Measurements from ENCODE around the gene SPIB.

SPIB gene

DNA sequence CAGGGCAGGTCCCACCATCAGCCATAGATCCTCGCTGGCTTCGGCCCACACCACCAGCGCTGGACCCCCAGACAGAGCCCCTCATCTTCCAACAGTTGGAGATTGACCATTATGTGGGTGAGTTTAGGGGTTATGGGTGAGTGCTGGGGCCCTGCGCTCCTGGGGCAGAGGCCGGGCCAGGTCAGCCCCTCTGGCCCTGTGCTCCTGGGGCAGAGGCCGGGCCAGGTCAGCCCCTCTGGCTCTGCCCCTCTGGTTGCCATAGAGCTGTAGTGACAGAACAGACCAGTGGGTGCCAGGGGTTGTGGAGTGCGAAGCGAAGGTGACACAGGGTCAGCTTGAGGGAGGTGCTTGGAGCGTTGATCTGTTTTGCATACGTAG lies 19.4 kb upstream of the SPIB start:
- no peak for TF ChIP-seq JUND (IDR thresholded peaks at IDR 0.05; ENCODE audit: low read depth)
- no peak for DNase-seq (ENCODE audit: low read depth in 1 of 2, low spot score in 1 of 2)
- in situ Hi-C loops (cut with HindIII; ENCODE audit: low pct_unique_long_range_greater_than_20kb, low sequenced_read_pairs): no loop called here

DNA sequence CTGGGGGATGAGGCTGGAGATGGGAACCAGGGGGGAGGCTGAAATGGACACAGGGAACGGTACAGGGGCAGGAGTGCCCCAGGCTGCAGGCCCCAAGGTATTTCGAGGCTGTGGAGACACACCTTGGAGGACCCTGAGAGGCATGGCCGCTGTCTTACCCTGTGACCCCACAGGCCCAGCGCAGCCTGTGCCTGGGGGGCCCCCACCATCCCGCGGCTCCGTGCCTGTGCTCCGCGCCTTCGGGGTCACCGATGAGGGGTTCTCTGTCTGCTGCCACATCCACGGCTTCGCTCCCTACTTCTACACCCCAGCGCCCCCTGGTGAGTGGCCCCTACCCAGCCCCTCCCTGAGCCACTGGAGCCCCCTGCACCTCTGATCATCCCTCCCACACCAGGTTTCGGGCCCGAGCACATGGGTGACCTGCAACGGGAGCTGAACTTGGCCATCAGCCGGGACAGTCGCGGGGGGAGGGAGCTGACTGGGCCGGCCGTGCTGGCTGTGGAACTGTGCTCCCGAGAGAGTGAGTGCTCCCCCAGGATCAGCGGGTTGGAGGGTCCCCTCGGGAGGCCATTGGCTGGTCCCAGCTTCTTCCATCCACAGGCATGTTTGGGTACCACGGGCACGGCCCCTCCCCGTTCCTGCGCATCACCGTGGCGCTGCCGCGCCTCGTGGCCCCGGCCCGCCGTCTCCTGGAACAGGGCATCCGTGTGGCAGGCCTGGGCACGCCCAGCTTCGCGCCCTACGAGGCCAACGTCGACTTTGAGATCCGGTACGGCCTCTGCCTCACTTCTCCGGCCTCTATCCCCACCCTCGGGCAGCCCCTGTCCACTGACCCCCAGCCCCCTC lies 16.9 kb upstream of the SPIB start:
- in situ Hi-C loops (cut with HindIII; ENCODE audit: low pct_unique_long_range_greater_than_20kb, low sequenced_read_pairs): no loop called here
- DNase-seq (ENCODE audit: low read depth in 1 of 2, low spot score in 1 of 2): no peak
- TF ChIP-seq JUND (IDR thresholded peaks at IDR 0.05; ENCODE audit: low read depth): no peak

DNA sequence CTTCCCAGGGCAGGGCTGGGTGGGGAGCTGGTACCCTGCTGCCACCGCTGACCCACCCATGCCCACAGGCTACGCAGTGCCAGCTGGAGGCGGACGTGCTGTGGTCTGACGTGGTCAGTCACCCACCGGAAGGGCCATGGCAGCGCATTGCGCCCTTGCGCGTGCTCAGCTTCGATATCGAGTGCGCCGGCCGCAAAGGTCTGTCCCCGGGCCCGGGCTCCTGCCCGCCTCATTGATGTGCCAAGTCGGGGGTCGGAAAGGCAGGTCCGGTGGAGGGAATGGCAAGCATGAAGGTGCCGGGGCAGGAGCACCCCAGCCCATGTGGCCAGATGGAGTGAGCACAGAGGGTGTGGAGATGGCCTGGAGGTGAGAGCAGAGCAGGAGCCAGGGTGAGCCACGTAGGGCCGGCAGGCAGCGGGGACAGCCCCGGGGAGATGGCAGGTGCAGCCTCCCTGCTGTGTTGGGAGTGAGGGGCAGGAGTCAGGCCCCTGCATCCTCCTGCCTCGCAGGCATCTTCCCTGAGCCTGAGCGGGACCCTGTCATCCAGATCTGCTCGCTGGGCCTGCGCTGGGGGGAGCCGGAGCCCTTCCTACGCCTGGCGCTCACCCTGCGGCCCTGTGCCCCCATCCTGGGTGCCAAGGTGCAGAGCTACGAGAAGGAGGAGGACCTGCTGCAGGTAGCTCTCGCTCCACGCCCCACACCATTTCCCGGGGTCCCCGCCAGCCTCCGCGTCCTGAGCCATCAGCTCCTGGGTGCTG lies 16.0 kb upstream of the SPIB start:
- in situ Hi-C loops (cut with HindIII; ENCODE audit: low pct_unique_long_range_greater_than_20kb, low sequenced_read_pairs): no loop called here
- TF ChIP-seq JUND (IDR thresholded peaks at IDR 0.05; ENCODE audit: low read depth): no peak
- DNase-seq (ENCODE audit: low read depth in 1 of 2, low spot score in 1 of 2): no peak

DNA sequence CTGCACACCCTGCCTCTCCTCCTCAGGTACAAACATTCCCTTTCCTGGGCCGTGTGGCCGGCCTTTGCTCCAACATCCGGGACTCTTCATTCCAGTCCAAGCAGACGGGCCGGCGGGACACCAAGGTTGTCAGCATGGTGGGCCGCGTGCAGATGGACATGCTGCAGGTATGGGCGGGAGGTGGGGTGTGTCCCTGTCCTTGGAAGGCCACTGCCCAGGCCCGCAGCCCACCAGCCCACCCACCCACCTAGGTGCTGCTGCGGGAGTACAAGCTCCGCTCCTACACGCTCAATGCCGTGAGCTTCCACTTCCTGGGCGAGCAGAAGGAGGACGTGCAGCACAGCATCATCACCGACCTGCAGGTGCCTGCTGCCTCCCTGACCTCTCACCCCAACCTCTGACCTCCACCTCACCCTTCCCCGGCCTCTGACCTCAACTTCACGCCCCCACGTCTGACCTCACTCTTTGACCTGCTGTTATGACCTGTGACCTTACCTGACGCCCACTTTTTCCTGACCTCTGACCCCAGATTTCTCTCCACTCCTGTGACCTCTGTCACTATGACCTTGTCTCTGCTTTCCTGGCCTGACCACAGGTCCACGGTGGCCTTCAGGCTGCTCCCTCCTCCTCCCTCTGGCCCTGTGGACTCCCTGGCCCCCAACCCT lies 12.4 kb upstream of the SPIB start:
- DNase-seq (ENCODE audit: low read depth in 1 of 2, low spot score in 1 of 2): no peak
- in situ Hi-C loops (cut with HindIII; ENCODE audit: low pct_unique_long_range_greater_than_20kb, low sequenced_read_pairs): no loop called here
- TF ChIP-seq JUND (IDR thresholded peaks at IDR 0.05; ENCODE audit: low read depth): no peak

DNA sequence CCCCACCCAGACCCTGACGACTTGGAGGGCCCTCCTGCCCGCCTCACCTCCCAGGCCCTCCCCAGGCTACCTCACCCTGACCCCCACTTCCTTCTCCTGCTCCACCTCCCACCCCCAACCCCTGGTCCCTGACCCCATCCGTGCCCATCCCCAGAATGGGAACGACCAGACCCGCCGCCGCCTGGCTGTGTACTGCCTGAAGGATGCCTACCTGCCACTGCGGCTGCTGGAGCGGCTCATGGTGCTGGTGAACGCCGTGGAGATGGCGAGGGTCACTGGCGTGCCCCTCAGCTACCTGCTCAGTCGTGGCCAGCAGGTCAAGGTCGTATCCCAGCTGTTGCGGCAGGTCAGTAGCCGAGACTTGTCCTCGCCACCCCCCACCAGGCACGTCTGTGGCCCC lies 11.9 kb upstream of the SPIB start:
- in situ Hi-C loops (cut with HindIII; ENCODE audit: low pct_unique_long_range_greater_than_20kb, low sequenced_read_pairs): no loop called here
- no peak for DNase-seq (ENCODE audit: low read depth in 1 of 2, low spot score in 1 of 2)
- no peak for TF ChIP-seq JUND (IDR thresholded peaks at IDR 0.05; ENCODE audit: low read depth)

DNA sequence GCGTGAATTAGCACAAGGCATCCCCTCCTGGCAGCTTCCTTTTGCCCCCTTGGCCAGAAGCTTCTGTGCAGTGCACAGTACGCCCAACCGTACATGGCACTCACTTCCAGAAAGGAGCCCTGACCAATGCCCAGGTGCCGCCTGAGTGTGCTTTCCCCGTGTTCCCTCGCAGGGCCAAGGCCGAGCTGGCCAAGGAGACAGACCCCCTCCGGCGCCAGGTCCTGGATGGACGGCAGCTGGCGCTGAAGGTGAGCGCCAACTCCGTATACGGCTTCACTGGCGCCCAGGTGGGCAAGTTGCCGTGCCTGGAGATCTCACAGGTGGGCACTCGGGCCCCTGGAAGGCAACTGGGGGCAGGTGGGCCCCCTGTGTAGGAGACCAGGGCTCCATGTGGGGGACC lies 9.4 kb upstream of the SPIB start:
- in situ Hi-C loops (cut with HindIII; ENCODE audit: low pct_unique_long_range_greater_than_20kb, low sequenced_read_pairs): no loop called here
- DNase-seq (ENCODE audit: low read depth in 1 of 2, low spot score in 1 of 2): no peak
- TF ChIP-seq JUND (IDR thresholded peaks at IDR 0.05; ENCODE audit: low read depth): no peak

DNA sequence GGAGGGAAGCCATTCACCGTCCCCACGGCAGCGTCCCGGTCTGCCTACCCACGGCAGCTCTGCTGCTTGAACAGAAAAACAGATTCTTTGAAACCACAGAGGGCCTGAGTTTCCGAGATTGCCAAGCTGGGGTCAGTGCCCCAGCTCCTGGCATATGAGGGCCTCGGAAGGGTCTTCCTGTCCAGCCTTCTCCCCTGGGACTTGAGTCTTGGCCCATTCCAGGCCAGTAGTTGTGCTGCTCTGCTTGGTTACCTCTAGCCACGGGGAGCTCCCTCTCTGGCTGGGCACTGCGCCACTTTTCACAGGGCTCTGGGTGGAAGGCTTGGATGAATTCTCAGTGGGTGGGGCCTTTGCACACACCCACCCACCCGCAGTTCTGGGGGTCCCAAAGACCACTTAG lies 8.6 kb upstream of the SPIB start:
- no peak for TF ChIP-seq JUND (IDR thresholded peaks at IDR 0.05; ENCODE audit: low read depth)
- DNase-seq (ENCODE audit: low read depth in 1 of 2, low spot score in 1 of 2): no peak
- in situ Hi-C loops (cut with HindIII; ENCODE audit: low pct_unique_long_range_greater_than_20kb, low sequenced_read_pairs): no loop called here

DNA sequence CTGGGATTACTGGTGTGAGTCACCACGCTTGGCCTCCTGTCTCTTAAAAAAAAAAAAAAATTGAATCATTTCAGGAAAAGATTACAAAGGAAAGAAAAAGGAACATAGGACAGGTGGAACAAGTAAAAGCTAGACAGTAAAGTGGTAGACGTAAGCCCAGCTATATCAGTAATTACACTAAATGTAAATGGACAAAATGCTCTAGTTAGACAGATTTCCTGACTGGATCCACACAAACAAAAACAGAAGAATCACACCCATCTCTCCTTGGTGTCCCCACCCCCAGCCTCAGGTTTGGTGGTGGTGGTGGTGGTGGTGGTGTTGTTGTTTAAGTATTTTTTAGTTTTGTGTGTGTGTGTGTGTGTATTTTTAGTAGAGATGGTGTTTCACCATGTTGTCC lies 6.3 kb upstream of the SPIB start:
- no peak for TF ChIP-seq JUND (IDR thresholded peaks at IDR 0.05; ENCODE audit: low read depth)
- in situ Hi-C loops (cut with HindIII; ENCODE audit: low pct_unique_long_range_greater_than_20kb, low sequenced_read_pairs): no loop called here
- no peak for DNase-seq (ENCODE audit: low read depth in 1 of 2, low spot score in 1 of 2)

DNA sequence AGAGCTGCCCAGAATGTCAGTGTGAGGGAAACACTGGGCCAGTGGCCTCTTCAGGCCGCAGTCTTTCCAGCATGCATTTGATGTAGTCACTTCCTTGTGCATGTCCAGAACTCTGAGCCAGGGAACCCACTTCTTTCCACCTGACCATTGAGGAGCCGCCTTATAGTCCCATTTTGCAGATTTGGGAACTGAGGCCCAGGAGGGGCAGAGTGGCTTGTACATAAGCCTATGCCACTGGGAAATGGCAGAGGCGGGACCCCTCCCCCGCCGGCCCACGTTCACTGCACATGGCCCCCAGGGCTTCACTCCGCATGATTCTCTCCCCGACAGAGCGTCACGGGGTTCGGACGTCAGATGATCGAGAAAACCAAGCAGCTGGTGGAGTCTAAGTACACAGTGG lies 5.6 kb upstream of the SPIB start:
- no peak for TF ChIP-seq JUND (IDR thresholded peaks at IDR 0.05; ENCODE audit: low read depth)
- in situ Hi-C loops (cut with HindIII; ENCODE audit: low pct_unique_long_range_greater_than_20kb, low sequenced_read_pairs): no loop called here
- no peak for DNase-seq (ENCODE audit: low read depth in 1 of 2, low spot score in 1 of 2)

DNA sequence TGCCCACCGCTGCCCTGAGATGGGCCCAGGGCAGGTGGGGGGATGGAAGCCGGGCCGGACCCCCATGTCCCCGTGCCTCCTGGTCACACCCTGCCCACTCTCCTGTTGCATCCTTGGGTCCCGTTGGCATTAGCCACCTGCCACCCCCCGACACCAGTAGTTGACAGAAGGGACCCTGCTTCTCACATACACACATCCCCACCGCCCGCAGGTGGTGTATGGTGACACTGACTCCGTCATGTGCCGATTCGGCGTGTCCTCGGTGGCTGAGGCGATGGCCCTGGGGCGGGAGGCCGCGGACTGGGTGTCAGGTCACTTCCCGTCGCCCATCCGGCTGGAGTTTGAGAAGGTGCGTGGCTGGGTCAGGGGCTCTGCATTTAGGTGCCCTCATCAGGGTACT lies 5.2 kb upstream of the SPIB start:
- TF ChIP-seq JUND (IDR thresholded peaks at IDR 0.05; ENCODE audit: low read depth): no peak
- in situ Hi-C loops (cut with HindIII; ENCODE audit: low pct_unique_long_range_greater_than_20kb, low sequenced_read_pairs): no loop called here
- DNase-seq (ENCODE audit: low read depth in 1 of 2, low spot score in 1 of 2): no peak

DNA sequence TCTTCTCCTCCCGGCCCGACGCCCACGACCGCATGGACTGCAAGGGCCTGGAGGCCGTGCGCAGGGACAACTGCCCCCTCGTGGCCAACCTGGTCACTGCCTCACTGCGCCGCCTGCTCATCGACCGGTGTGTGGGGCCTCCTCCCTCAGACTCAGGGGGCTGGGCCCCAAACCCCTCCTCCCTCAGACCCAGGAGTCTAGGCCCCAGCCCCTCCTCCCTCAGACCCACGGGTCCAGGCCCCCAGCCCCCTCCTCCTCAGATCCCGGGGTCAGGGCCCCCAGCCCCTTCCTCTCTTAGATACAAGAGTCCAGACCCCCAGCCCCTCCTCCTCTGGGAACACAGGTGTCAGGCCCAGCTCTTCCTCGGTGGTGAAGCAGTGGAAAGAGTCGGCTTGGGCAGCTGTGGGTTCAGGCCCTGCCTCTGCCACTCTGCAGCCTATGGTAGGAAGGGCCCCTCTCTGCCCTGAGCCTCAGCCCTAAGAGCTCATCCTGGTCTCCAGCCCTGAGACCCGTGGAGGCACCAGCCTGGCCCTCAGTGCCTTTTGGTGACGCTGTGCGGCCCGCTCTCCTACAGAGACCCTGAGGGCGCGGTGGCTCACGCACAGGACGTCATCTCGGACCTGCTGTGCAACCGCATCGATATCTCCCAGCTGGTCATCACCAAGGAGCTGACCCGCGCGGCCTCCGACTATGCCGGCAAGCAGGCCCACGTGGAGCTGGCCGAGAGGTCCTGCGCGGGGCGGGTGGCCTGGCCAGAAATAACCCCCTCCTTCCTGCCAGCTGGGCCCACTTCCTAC lies 3.7 kb upstream of the SPIB start:
- no peak for TF ChIP-seq JUND (IDR thresholded peaks at IDR 0.05; ENCODE audit: low read depth)
- in situ Hi-C loops (cut with HindIII; ENCODE audit: low pct_unique_long_range_greater_than_20kb, low sequenced_read_pairs): no loop called here
- peak in 1 of 2 experiments; percentile 30 for DNase-seq (ENCODE audit: low read depth in 1 of 2, low spot score in 1 of 2)

DNA sequence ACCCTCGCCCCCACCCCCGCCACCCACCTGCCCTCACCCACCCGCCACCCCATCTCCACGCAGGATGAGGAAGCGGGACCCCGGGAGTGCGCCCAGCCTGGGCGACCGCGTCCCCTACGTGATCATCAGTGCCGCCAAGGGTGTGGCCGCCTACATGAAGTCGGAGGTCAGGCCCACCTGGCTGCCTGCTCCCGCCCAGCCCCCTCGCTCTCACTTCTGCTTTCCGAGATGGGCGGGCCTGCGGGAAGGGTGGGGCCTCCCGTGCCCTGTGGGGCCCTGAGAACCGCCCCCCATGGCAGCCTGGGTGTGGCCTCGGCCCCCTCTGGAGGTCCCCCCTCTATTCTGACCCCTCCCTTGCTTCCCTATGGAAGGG lies 3.1 kb upstream of the SPIB start:
- no peak for TF ChIP-seq JUND (IDR thresholded peaks at IDR 0.05; ENCODE audit: low read depth)
- in situ Hi-C loops (cut with HindIII; ENCODE audit: low pct_unique_long_range_greater_than_20kb, low sequenced_read_pairs): no loop called here
- DNase-seq (ENCODE audit: low read depth in 1 of 2, low spot score in 1 of 2): no peak

All from T47D (cell line).